ENCODE data around the gene SLC31A1.

GRCh38 chr9:113266174-113266573 is 44.8 kb downstream of the SLC31A1 start:
- no peak for TF ChIP-seq EP300 (IDR thresholded peaks at IDR 0.05)
- no peak for TF ChIP-seq CTCF (IDR thresholded peaks at IDR 0.05)
- no peak for TF ChIP-seq POLR2AphosphoS5 (IDR thresholded peaks at IDR 0.05)
